ENCODE results near the gene PPP6R3. TPM values are rescaled to one million over a fixed set of nuclear protein-coding genes. Genes with fewer than 3 reads are reported as not detected.

Gene PPP6R3
- total RNA-seq, 1 donor from 2014 or later, result 121 TPM

DNA sequence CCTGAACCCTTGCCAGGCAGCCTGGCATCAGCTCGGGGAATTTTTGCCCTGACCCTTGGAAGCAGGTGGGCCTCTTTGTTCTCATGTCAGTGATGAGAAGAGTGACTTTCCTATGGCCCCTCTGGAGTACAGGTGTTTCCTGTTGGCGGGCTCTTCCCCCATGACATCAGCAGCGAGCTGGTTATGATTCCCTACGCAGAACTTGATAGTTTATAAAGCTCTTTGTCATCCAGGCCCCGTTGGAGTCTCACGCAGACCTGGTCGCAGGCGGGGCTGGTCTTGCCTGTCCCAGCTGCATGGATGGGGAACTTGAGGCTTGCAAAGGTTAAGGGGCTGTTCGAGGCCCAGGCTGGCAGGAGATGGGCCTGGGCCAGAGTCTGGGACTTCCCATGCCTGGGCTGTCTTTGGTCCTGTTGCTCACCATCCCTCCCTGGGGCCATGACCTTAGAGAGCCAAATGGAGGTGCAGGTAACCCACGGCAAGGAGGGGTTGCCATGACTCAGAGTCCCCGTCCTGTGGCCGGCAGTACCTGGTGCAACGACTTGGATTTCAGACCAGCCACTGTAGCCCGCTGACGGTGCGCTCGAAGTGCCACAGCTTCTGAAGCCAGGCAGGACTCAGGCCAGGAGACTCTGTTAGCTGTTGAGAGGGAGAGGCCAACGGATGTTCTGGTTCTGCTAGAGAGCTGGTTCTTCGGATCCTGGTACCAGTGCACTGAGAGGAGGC is 45.9 kb upstream of the PPP6R3 start:
- DNase-seq (ENCODE audit: extremely low spot score in 2 of 2), result no peak
- Histone ChIP-seq H3K27ac (no peak overlapping the region), H3K36me3 (peaks cover 0 to 58% of the 10 kb centered on the region in 2 donors), H3K4me1 (no peaks in the 10 kb centered on the region), H3K4me3 (no peak overlapping the region), H3K9me3 (no peaks in the 10 kb centered on the region), H3K27me3 (no peaks in the 10 kb centered on the region)
- no peak for TF ChIP-seq POLR2AphosphoS5 (IDR thresholded peaks at IDR 0.05; ENCODE audit: insufficient read depth in 1 of 2, low read depth in 1 of 2)
- TF ChIP-seq, protein P1, sequence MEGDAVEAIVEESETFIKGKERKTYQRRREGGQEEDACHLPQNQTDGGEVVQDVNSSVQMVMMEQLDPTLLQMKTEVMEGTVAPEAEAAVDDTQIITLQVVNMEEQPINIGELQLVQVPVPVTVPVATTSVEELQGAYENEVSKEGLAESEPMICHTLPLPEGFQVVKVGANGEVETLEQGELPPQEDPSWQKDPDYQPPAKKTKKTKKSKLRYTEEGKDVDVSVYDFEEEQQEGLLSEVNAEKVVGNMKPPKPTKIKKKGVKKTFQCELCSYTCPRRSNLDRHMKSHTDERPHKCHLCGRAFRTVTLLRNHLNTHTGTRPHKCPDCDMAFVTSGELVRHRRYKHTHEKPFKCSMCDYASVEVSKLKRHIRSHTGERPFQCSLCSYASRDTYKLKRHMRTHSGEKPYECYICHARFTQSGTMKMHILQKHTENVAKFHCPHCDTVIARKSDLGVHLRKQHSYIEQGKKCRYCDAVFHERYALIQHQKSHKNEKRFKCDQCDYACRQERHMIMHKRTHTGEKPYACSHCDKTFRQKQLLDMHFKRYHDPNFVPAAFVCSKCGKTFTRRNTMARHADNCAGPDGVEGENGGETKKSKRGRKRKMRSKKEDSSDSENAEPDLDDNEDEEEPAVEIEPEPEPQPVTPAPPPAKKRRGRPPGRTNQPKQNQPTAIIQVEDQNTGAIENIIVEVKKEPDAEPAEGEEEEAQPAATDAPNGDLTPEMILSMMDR (IDR thresholded peaks at IDR 0.05), result no peak
- TF ChIP-seq POLR2A (IDR thresholded peaks at IDR 0.05), result no peak
- intact Hi-C loops (cut with DNase I), result no loop called here

DNA sequence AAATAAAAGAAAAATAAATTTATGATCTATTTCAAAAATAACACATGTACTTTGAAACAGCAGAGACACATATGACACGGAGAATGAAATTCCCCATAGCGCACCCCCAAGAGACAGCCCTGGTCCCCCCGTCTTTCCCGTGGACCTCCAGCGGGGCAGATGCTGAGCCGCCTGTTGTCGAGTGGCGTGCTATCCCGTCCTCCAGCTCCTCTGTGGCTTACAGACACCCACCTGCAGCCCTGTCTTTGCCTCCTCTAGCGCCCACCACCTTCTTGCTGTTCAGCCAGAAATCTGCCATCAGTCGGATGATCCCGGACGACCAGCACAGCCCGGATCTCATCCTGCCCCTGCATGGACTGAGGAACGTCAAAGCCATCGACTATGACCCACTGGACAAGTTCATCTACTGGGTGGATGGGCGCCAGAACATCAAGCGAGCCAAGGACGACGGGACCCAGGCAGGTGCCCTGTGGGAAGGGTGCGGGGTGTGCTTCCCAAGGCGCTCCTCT is 44.4 kb upstream of the PPP6R3 start:
- H3K4me1 ChIP-seq, result no peaks in the 10 kb centered on the region
- TF ChIP-seq POLR2A (IDR thresholded peaks at IDR 0.05), result no peak
- TF ChIP-seq, protein P1 (IDR thresholded peaks at IDR 0.05), result no peak
- no peak for TF ChIP-seq POLR2AphosphoS5 (IDR thresholded peaks at IDR 0.05; ENCODE audit: insufficient read depth in 1 of 2, low read depth in 1 of 2)
- no peak overlapping the region for H3K27ac ChIP-seq
- H3K9me3 ChIP-seq, result no peaks in the 10 kb centered on the region
- intact Hi-C loops (cut with DNase I), result no loop called here
- no peaks in the 10 kb centered on the region for H3K27me3 ChIP-seq
- no peak for DNase-seq (ENCODE audit: extremely low spot score in 2 of 2)
- H3K36me3 ChIP-seq, result peaks cover 0 to 51% of the 10 kb centered on the region in 2 donors
- no peak overlapping the region for H3K4me3 ChIP-seq

DNA sequence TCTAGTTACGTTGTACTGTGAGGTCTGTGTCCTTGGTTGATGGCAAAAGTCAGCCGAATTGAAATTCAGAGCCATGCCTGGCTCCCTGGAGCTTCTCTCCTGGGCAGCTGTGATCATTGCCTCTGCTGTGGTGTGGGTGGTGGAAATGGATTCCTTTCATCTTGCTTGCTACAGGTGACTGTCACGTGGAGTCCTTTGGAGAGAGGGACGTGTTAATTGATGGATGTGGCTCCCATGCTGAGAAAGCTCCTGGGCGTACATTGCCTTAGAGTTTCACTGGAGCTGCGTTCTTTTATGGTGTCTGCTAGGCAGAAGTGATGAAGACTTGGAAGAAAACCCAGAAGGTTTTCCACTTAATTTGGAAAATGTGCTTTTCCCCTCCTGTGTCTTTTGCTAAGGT is 41.9 kb upstream of the PPP6R3 start:
- H3K36me3 ChIP-seq, result peaks cover 0 to 33% of the 10 kb centered on the region in 2 donors
- no peaks in the 10 kb centered on the region for H3K9me3 ChIP-seq
- intact Hi-C loops (cut with DNase I), result no loop called here
- H3K27me3 ChIP-seq, result no peaks in the 10 kb centered on the region
- H3K4me1 ChIP-seq, result no peaks in the 10 kb centered on the region
- no peak for DNase-seq (ENCODE audit: extremely low spot score in 2 of 2)
- no peak overlapping the region for H3K27ac ChIP-seq
- no peak overlapping the region for H3K4me3 ChIP-seq
- TF ChIP-seq, protein P1 (IDR thresholded peaks at IDR 0.05), result no peak
- TF ChIP-seq POLR2AphosphoS5 (IDR thresholded peaks at IDR 0.05; ENCODE audit: insufficient read depth in 1 of 2, low read depth in 1 of 2) (no peak), POLR2A (IDR thresholded peaks at IDR 0.05) (no peak)

DNA sequence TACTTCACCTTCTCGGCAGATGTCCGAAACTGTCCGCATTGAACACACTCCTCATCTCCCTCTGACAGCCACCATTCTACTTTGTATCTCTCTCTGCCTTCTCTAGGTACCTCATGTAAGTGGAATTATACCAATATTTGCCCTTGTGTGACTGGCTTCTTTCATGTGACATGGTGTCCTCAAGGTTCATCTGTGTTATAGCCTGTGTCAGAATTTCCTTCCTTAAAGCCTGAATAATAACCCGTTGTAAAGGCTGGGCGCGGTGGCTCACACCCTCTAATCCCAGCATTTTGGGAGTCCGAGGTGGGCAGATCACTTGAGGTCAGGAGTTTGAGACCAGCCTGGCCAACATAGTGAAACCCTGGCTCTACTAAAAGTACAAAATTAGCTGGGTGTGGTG is 40.4 kb upstream of the PPP6R3 start:
- no peak for DNase-seq (ENCODE audit: extremely low spot score in 2 of 2)

More for the DNA sequence above, 40.4 kb upstream of the PPP6R3 start:
- Histone ChIP-seq H3K4me3 (no peak overlapping the region), H3K27ac (no peak overlapping the region), H3K4me1 (no peaks in the 10 kb centered on the region), H3K36me3 (peaks cover 0 to 28% of the 10 kb centered on the region in 2 donors), H3K27me3 (no peaks in the 10 kb centered on the region), H3K9me3 (no peaks in the 10 kb centered on the region)
- TF ChIP-seq, protein P1 (IDR thresholded peaks at IDR 0.05), result no peak
- no peak for TF ChIP-seq POLR2AphosphoS5 (IDR thresholded peaks at IDR 0.05; ENCODE audit: insufficient read depth in 1 of 2, low read depth in 1 of 2)
- no peak for TF ChIP-seq POLR2A (IDR thresholded peaks at IDR 0.05)
- intact Hi-C loops (cut with DNase I), result no loop called here

Measured in vagina (tissue), 2 donors.